Neural cell (in vitro differentiated cells): ENCODE measurements around the gene ARL13A.

Experiments used
- EP300 ChIP-seq: fragments of 450-650 bp; conservative IDR thresholded peaks from 2 replicates; pipeline ENCODE4 v1.6.1; 2014; ENCODE audit warnings: antibody characterized with exemption, mild to moderate bottlenecking, moderate library complexity; ENCODE audit not compliant: poor library complexity, severe bottlenecking
- EZH2 ChIP-seq: fragments of 200-600, 300-800 bp; shearing (Covaris generic), sonication (generic); IDR thresholded peaks from 2 replicates; pipeline ENCODE4 v1.6.1; 2014; ENCODE audit warnings: antibody characterized with exemption, low read length, borderline replicate concordance, mild to moderate bottlenecking; ENCODE audit not compliant: insufficient read depth, poor library complexity, severe bottlenecking
- POLR2AphosphoS5 ChIP-seq: IDR thresholded peaks from 2 replicates; pipeline ENCODE4 v1.6.1; 2012
- RAD21 ChIP-seq: fragments of 450-650 bp; conservative IDR thresholded peaks from 2 replicates; pipeline ENCODE4 v1.6.1; 2014; ENCODE audit warnings: antibody characterized with exemption, mild to moderate bottlenecking, moderate library complexity
- TAF1 ChIP-seq: IDR thresholded peaks from 2 replicates; pipeline ENCODE4 v1.6.1; 2012; ENCODE audit warnings: low read depth
- TF ChIP-seq, protein P1 (sequence below): fragments of 450-650 bp; IDR thresholded peaks from 2 replicates; pipeline ENCODE4 v1.5.1; 2014; ENCODE audit warnings: antibody characterized with exemption, mild to moderate bottlenecking, moderate library complexity; ENCODE audit not compliant: poor library complexity, severe bottlenecking
- TF ChIP-seq, protein P2 (sequence below): IDR thresholded peaks from 2 replicates; pipeline ENCODE4 v1.6.1; 2012; ENCODE audit warnings: borderline replicate concordance

DNA sequence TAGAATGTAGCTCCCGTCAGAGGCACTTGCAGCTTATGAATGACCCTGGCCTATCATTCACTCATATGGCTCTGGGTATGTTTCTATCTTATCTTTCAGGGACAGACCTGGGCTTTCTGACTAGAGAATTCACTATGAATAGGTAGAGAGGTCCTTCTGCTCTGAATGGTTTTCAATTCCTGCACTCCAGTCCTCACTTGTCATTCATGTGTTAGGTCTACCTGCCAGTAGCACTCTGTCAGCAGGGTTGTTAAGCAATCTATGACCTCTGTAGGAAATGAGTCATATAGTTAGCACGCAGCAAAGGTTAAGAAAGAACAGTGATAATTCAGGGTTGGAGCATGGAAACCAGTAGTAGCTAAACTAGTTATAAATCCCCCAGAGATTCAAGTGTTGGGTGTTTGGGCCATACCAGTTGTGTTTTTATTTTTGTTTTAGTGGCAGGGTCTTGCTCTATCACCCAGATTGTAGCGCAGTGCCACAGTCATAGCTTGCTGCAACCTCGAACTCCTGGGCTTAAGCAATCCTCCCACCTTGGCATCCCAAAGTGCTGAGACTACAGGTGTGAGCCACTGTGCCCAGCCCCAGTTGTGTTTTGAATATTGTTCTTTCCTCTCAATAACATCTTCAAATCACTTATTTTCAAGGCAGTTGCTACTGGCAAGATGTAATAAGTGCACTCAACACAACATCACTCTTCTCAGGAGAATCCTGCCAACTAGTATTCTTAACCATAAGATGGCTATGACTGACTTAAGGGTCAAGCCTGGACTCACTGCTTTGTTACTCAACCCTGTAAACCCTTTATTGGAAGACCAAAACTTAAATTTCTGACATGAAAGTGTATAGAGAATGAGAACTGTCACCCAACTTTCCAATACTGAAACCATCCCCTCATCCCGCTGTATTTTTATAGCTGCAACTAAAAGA is 25.1 kb downstream of the ARL13A start:
- TF ChIP-seq, protein P1, sequence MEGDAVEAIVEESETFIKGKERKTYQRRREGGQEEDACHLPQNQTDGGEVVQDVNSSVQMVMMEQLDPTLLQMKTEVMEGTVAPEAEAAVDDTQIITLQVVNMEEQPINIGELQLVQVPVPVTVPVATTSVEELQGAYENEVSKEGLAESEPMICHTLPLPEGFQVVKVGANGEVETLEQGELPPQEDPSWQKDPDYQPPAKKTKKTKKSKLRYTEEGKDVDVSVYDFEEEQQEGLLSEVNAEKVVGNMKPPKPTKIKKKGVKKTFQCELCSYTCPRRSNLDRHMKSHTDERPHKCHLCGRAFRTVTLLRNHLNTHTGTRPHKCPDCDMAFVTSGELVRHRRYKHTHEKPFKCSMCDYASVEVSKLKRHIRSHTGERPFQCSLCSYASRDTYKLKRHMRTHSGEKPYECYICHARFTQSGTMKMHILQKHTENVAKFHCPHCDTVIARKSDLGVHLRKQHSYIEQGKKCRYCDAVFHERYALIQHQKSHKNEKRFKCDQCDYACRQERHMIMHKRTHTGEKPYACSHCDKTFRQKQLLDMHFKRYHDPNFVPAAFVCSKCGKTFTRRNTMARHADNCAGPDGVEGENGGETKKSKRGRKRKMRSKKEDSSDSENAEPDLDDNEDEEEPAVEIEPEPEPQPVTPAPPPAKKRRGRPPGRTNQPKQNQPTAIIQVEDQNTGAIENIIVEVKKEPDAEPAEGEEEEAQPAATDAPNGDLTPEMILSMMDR: no peak
- TF ChIP-seq POLR2AphosphoS5 (no peak), EZH2 (no peak), TAF1 (no peak), EP300 (no peak), RAD21 (no peak)
- TF ChIP-seq, protein P2, sequence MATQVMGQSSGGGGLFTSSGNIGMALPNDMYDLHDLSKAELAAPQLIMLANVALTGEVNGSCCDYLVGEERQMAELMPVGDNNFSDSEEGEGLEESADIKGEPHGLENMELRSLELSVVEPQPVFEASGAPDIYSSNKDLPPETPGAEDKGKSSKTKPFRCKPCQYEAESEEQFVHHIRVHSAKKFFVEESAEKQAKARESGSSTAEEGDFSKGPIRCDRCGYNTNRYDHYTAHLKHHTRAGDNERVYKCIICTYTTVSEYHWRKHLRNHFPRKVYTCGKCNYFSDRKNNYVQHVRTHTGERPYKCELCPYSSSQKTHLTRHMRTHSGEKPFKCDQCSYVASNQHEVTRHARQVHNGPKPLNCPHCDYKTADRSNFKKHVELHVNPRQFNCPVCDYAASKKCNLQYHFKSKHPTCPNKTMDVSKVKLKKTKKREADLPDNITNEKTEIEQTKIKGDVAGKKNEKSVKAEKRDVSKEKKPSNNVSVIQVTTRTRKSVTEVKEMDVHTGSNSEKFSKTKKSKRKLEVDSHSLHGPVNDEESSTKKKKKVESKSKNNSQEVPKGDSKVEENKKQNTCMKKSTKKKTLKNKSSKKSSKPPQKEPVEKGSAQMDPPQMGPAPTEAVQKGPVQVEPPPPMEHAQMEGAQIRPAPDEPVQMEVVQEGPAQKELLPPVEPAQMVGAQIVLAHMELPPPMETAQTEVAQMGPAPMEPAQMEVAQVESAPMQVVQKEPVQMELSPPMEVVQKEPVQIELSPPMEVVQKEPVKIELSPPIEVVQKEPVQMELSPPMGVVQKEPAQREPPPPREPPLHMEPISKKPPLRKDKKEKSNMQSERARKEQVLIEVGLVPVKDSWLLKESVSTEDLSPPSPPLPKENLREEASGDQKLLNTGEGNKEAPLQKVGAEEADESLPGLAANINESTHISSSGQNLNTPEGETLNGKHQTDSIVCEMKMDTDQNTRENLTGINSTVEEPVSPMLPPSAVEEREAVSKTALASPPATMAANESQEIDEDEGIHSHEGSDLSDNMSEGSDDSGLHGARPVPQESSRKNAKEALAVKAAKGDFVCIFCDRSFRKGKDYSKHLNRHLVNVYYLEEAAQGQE: no peak
